Measurements from ENCODE around the gene KLF17.

The KLF17 gene

DNA sequence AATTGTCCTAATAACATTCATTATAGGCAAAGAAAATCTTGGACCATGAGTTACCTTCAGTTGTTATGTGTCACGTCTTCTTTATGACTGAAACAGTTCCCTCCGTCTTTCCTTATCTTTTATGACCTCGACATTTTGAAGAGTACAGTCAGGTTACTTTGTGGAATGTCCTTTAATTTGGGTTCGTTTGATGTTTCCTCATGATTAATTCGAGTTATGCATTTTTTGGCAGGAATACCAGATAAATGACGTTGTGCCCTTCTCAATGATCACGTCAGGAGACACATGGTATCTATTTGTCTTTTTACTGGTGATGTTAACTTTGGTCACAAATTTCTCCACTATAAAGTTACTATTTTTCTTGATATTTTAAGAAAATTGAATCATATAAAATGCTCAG is 17.3 kb upstream of the KLF17 start:
- H3K4ac ChIP-seq (ENCODE audit: low read depth, low read length) = no peak overlapping the region
- no peak overlapping the region for H3K23ac ChIP-seq (ENCODE audit: low read length)
- no peaks in the 10 kb centered on the region for H3K4me1 ChIP-seq (ENCODE audit: control insufficient read depth, low read depth, low read length)
- no peak overlapping the region for H2BK5ac ChIP-seq (ENCODE audit: low read length)
- H2BK15ac ChIP-seq (replicated peaks; ENCODE audit: low read depth) = no peak overlapping the region
- no peak overlapping the region for H2AK5ac ChIP-seq (ENCODE audit: low read length)
- DNase-seq = no peak
- H3K79me2 ChIP-seq (ENCODE audit: control insufficient read depth, insufficient read depth, low read length) = no peaks in the 10 kb centered on the region
- H3K27ac ChIP-seq (ENCODE audit: low read depth, low read length) = no peak overlapping the region
- no CpG with 5 or more reads among the region's 7 CpGs for WGBS (ENCODE audit: extremely low coverage, insufficient coverage, low lambda C conversion rate)
- H3K18ac ChIP-seq (ENCODE audit: low read length) = no peak overlapping the region
- no peak overlapping the region for H4K8ac ChIP-seq (ENCODE audit: low read depth, low read length)
- H3K56ac ChIP-seq (ENCODE audit: low read length) = no peak overlapping the region
- no peak overlapping the region for H2BK120ac ChIP-seq (ENCODE audit: low read depth, low read length)
- H3K9ac ChIP-seq (ENCODE audit: low read length) = no peak overlapping the region
- no peak overlapping the region for H4K5ac ChIP-seq (ENCODE audit: low read length)
- no peaks in the 10 kb centered on the region for H3K36me3 ChIP-seq (ENCODE audit: control insufficient read depth, insufficient read depth, low read length)
- H3K4me2 ChIP-seq (ENCODE audit: low read length) = no peak overlapping the region
- H3K27me3 ChIP-seq (ENCODE audit: insufficient read depth, low read length, poor library complexity) = no peaks in the 10 kb centered on the region
- no peaks in the 10 kb centered on the region for H3K79me1 ChIP-seq (ENCODE audit: low read length)
- H3K4me3 ChIP-seq (ENCODE audit: low read length) = no peak overlapping the region

- no peaks in the 10 kb centered on the region for H3K4me1 ChIP-seq (ENCODE audit: control insufficient read depth, low read depth, low read length)
- H3K36me3 ChIP-seq (ENCODE audit: control insufficient read depth, insufficient read depth, low read length) = no peaks in the 10 kb centered on the region
- H3K56ac ChIP-seq (ENCODE audit: low read length) = no peak overlapping the region
- no peak overlapping the region for H3K4me3 ChIP-seq (ENCODE audit: low read length)
- peak; percentile 49 for DNase-seq
- WGBS (ENCODE audit: extremely low coverage, insufficient coverage, low lambda C conversion rate) = no CpG with 5 or more reads among the region's 46 CpGs
- H3K4ac ChIP-seq (ENCODE audit: low read depth, low read length) = no peak overlapping the region
- no peaks in the 10 kb centered on the region for H3K27me3 ChIP-seq (ENCODE audit: insufficient read depth, low read length, poor library complexity)
- H4K8ac ChIP-seq (ENCODE audit: low read depth, low read length) = no peak overlapping the region
- H2BK120ac ChIP-seq (ENCODE audit: low read depth, low read length) = no peak overlapping the region
- H3K79me1 ChIP-seq (ENCODE audit: low read length) = no peaks in the 10 kb centered on the region
- H2BK15ac ChIP-seq (replicated peaks; ENCODE audit: low read depth) = no peak overlapping the region
- no peak overlapping the region for H3K23ac ChIP-seq (ENCODE audit: low read length)
- no peak overlapping the region for H2AK5ac ChIP-seq (ENCODE audit: low read length)
- H3K79me2 ChIP-seq (ENCODE audit: control insufficient read depth, insufficient read depth, low read length) = no peaks in the 10 kb centered on the region
- H3K4me2 ChIP-seq (ENCODE audit: low read length) = no peak overlapping the region
- H2BK5ac ChIP-seq (ENCODE audit: low read length) = no peak overlapping the region
- H3K9ac ChIP-seq (ENCODE audit: low read length) = no peak overlapping the region
- no peak overlapping the region for H3K27ac ChIP-seq (ENCODE audit: low read depth, low read length)
- H3K18ac ChIP-seq (ENCODE audit: low read length) = no peak overlapping the region
- H4K5ac ChIP-seq (ENCODE audit: low read length) = no peak overlapping the region
Measured at GRCh38 chr1:44103270-44104131, 15.1 kb upstream of the KLF17 start.

- no peak overlapping the region for H4K8ac ChIP-seq (ENCODE audit: low read depth, low read length)
- H2BK15ac ChIP-seq (replicated peaks; ENCODE audit: low read depth) = no peak overlapping the region
- no peak overlapping the region for H3K4me3 ChIP-seq (ENCODE audit: low read length)
- H3K56ac ChIP-seq (ENCODE audit: low read length) = no peak overlapping the region
- H3K27me3 ChIP-seq (ENCODE audit: insufficient read depth, low read length, poor library complexity) = no peaks in the 10 kb centered on the region
- H3K79me1 ChIP-seq (ENCODE audit: low read length) = no peaks in the 10 kb centered on the region
- no peak overlapping the region for H4K5ac ChIP-seq (ENCODE audit: low read length)
- H3K36me3 ChIP-seq (ENCODE audit: control insufficient read depth, insufficient read depth, low read length) = no peaks in the 10 kb centered on the region
- no CpG with 5 or more reads among the region's 3 CpGs for WGBS (ENCODE audit: extremely low coverage, insufficient coverage, low lambda C conversion rate)
- no peak overlapping the region for H3K4ac ChIP-seq (ENCODE audit: low read depth, low read length)
- no peak overlapping the region for H3K18ac ChIP-seq (ENCODE audit: low read length)
- no peak for DNase-seq
- no peak overlapping the region for H2AK5ac ChIP-seq (ENCODE audit: low read length)
- H2BK5ac ChIP-seq (ENCODE audit: low read length) = no peak overlapping the region
- H3K4me1 ChIP-seq (ENCODE audit: control insufficient read depth, low read depth, low read length) = no peaks in the 10 kb centered on the region
- no peak overlapping the region for H3K27ac ChIP-seq (ENCODE audit: low read depth, low read length)
- H3K79me2 ChIP-seq (ENCODE audit: control insufficient read depth, insufficient read depth, low read length) = no peaks in the 10 kb centered on the region
- no peak overlapping the region for H3K9ac ChIP-seq (ENCODE audit: low read length)
- no peak overlapping the region for H3K4me2 ChIP-seq (ENCODE audit: low read length)
- H3K23ac ChIP-seq (ENCODE audit: low read length) = no peak overlapping the region
- no peak overlapping the region for H2BK120ac ChIP-seq (ENCODE audit: low read depth, low read length)
Measured at GRCh38 chr1:44105810-44106209, 12.8 kb upstream of the KLF17 start.

DNA sequence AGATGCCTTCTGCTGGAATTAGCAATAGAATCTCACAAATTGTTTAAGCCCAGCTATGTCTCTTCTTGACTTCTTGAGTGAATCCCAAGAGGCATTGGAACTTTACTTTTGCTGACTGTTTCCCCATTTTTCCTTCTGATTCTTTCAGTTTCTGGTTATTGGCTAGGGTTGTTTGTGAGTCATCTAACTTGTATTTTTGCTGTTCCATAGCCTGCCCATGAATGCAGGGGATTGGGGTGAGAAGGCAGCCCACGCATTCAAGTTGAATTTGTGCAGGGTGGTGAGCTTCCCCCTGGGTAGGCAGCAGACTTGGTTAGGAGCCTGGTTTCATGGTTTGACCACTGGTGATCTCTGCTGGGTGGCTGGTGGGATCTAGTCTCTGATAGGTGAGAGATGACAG is 10.4 kb upstream of the KLF17 start:
- no peak overlapping the region for H3K4ac ChIP-seq (ENCODE audit: low read depth, low read length)
- H3K23ac ChIP-seq (ENCODE audit: low read length) = no peak overlapping the region
- no CpG with 5 or more reads among the region's 1 CpG for WGBS (ENCODE audit: extremely low coverage, insufficient coverage, low lambda C conversion rate)
- H3K27me3 ChIP-seq (ENCODE audit: insufficient read depth, low read length, poor library complexity) = no peaks in the 10 kb centered on the region
- H3K4me1 ChIP-seq (ENCODE audit: control insufficient read depth, low read depth, low read length) = no peaks in the 10 kb centered on the region
- no peak overlapping the region for H3K18ac ChIP-seq (ENCODE audit: low read length)
- no peak overlapping the region for H2BK15ac ChIP-seq (replicated peaks; ENCODE audit: low read depth)
- no peak overlapping the region for H2AK5ac ChIP-seq (ENCODE audit: low read length)
- H3K56ac ChIP-seq (ENCODE audit: low read length) = no peak overlapping the region
- no peak overlapping the region for H3K4me3 ChIP-seq (ENCODE audit: low read length)
- no peak overlapping the region for H4K5ac ChIP-seq (ENCODE audit: low read length)
- no peak overlapping the region for H3K4me2 ChIP-seq (ENCODE audit: low read length)
- H2BK120ac ChIP-seq (ENCODE audit: low read depth, low read length) = no peak overlapping the region
- no peak overlapping the region for H2BK5ac ChIP-seq (ENCODE audit: low read length)
- H3K36me3 ChIP-seq (ENCODE audit: control insufficient read depth, insufficient read depth, low read length) = no peaks in the 10 kb centered on the region
- no peak overlapping the region for H3K27ac ChIP-seq (ENCODE audit: low read depth, low read length)
- no peaks in the 10 kb centered on the region for H3K79me2 ChIP-seq (ENCODE audit: control insufficient read depth, insufficient read depth, low read length)
- DNase-seq = no peak
- H3K9ac ChIP-seq (ENCODE audit: low read length) = no peak overlapping the region
- H4K8ac ChIP-seq (ENCODE audit: low read depth, low read length) = no peak overlapping the region
- H3K79me1 ChIP-seq (ENCODE audit: low read length) = no peaks in the 10 kb centered on the region

GRCh38 chr1:44108971-44109370 is 9.7 kb upstream of the KLF17 start:
- H4K5ac ChIP-seq (ENCODE audit: low read length) = no peak overlapping the region
- no peak overlapping the region for H3K56ac ChIP-seq (ENCODE audit: low read length)
- no peak overlapping the region for H4K8ac ChIP-seq (ENCODE audit: low read depth, low read length)
- H3K79me1 ChIP-seq (ENCODE audit: low read length) = no peaks in the 10 kb centered on the region
- no peak overlapping the region for H3K9ac ChIP-seq (ENCODE audit: low read length)
- H3K4me2 ChIP-seq (ENCODE audit: low read length) = no peak overlapping the region
- no peak overlapping the region for H3K4me3 ChIP-seq (ENCODE audit: low read length)
- H3K4me1 ChIP-seq (ENCODE audit: control insufficient read depth, low read depth, low read length) = no peaks in the 10 kb centered on the region
- H3K79me2 ChIP-seq (ENCODE audit: control insufficient read depth, insufficient read depth, low read length) = no peaks in the 10 kb centered on the region
- H2BK5ac ChIP-seq (ENCODE audit: low read length) = no peak overlapping the region
- no peak overlapping the region for H2AK5ac ChIP-seq (ENCODE audit: low read length)
- no peak for DNase-seq
- H2BK120ac ChIP-seq (ENCODE audit: low read depth, low read length) = no peak overlapping the region
- H2BK15ac ChIP-seq (replicated peaks; ENCODE audit: low read depth) = no peak overlapping the region
- H3K4ac ChIP-seq (ENCODE audit: low read depth, low read length) = no peak overlapping the region
- no peaks in the 10 kb centered on the region for H3K27me3 ChIP-seq (ENCODE audit: insufficient read depth, low read length, poor library complexity)
- no CpG with 5 or more reads among the region's 1 CpG for WGBS (ENCODE audit: extremely low coverage, insufficient coverage, low lambda C conversion rate)
- no peaks in the 10 kb centered on the region for H3K36me3 ChIP-seq (ENCODE audit: control insufficient read depth, insufficient read depth, low read length)
- no peak overlapping the region for H3K27ac ChIP-seq (ENCODE audit: low read depth, low read length)
- H3K18ac ChIP-seq (ENCODE audit: low read length) = no peak overlapping the region
- no peak overlapping the region for H3K23ac ChIP-seq (ENCODE audit: low read length)

- no peak overlapping the region for H2BK15ac ChIP-seq (replicated peaks; ENCODE audit: low read depth)
- no peak for DNase-seq
- H2BK5ac ChIP-seq (ENCODE audit: low read length) = no peak overlapping the region
- no peak overlapping the region for H4K5ac ChIP-seq (ENCODE audit: low read length)
- no peak overlapping the region for H3K4ac ChIP-seq (ENCODE audit: low read depth, low read length)
- no peak overlapping the region for H2AK5ac ChIP-seq (ENCODE audit: low read length)
- no peak overlapping the region for H3K9ac ChIP-seq (ENCODE audit: low read length)
- no peaks in the 10 kb centered on the region for H3K79me1 ChIP-seq (ENCODE audit: low read length)
- H3K27me3 ChIP-seq (ENCODE audit: insufficient read depth, low read length, poor library complexity) = no peaks in the 10 kb centered on the region
- no peak overlapping the region for H3K27ac ChIP-seq (ENCODE audit: low read depth, low read length)
- no peaks in the 10 kb centered on the region for H3K36me3 ChIP-seq (ENCODE audit: control insufficient read depth, insufficient read depth, low read length)
- H3K79me2 ChIP-seq (ENCODE audit: control insufficient read depth, insufficient read depth, low read length) = no peaks in the 10 kb centered on the region
- no peak overlapping the region for H4K8ac ChIP-seq (ENCODE audit: low read depth, low read length)
- H3K56ac ChIP-seq (ENCODE audit: low read length) = no peak overlapping the region
- no peak overlapping the region for H2BK120ac ChIP-seq (ENCODE audit: low read depth, low read length)
- no peak overlapping the region for H3K4me2 ChIP-seq (ENCODE audit: low read length)
- H3K18ac ChIP-seq (ENCODE audit: low read length) = no peak overlapping the region
- no peak overlapping the region for H3K4me3 ChIP-seq (ENCODE audit: low read length)
- no peaks in the 10 kb centered on the region for H3K4me1 ChIP-seq (ENCODE audit: control insufficient read depth, low read depth, low read length)
- no CpG with 5 or more reads among the region's 5 CpGs for WGBS (ENCODE audit: extremely low coverage, insufficient coverage, low lambda C conversion rate)
- no peak overlapping the region for H3K23ac ChIP-seq (ENCODE audit: low read length)
Measured at GRCh38 chr1:44110916-44111315, 7.7 kb upstream of the KLF17 start.

Measured in mesendoderm (in vitro differentiated cells).